SW 1271 (cell line): Measurements from ENCODE around the gene ZNF189.

ENCODE experiments used
- DNase-seq, 2 experiments: peaks; one replicate each; lab custom pipeline; 2025; lab: John Stamatoyannopoulos, UW

Gene ZNF189

GRCh38 chr9:101450931-101451330 is 52.3 kb downstream of the ZNF189 start:
- no peak for DNase-seq

GRCh38 chr9:101451498-101451897 is 52.8 kb downstream of the ZNF189 start:
- DNase-seq: no peak

GRCh38 chr9:101453776-101454570 is 55.3 kb downstream of the ZNF189 start:
- DNase-seq: no peak

- no peak for DNase-seq
Measured at GRCh38 chr9:101455656-101456240, 57.1 kb downstream of the ZNF189 start.

- DNase-seq: no peak
Measured at GRCh38 chr9:101457003-101457402, 58.4 kb downstream of the ZNF189 start.

GRCh38 chr9:101458963-101459631 is 60.4 kb downstream of the ZNF189 start:
- peak; percentile 67 to 81 for DNase-seq
